Measurements from ENCODE around the gene FAM234A. TPM values are rescaled to one million over a fixed set of nuclear protein-coding genes. Genes with fewer than 3 reads are reported as not detected.

The FAM234A gene
- total RNA-seq, 1 experiment from 2014 or later: 121 TPM

GRCh38 chr16:259814-260253 is 25.2 kb downstream of the FAM234A start:
- intact Hi-C loops (cut with micrococcal nuclease; ENCODE audit: unreplicated experiment): no loop called here

DNA sequence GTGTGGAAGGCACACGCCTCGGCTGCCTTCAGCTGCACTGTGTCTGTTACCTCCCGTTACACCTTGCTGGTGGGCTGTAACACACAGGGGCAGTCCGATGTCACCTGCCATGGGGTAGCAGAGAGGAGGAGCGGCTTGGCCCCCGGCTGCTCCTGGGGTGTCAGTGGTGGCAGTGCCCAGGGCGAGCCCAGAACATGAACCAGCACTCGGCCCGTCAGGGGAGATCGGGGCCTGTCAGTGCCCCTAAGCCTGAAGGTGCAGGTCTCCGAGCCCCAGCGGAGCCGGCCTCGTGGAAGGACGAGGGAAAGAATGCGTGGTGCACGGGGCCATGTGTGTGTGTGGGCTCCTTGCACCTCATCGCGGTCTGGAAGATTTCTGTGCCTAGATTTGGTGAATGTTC is 25.7 kb downstream of the FAM234A start:
- BruUV-seq (replicated peaks): no TSS peak
- no peaks in the 10 kb centered on the region for H3K36me3 ChIP-seq (ENCODE audit: control insufficient read depth, insufficient read depth, low read length)

More at GRCh38 chr16:259814-260253, 25.2 kb downstream of the FAM234A start:
- POLR2A ChIA-PET: interaction anchor here (0.7 kb wide), 1 partner anchor 41 kb away, joined by 3 read pairs; no protein-coding TSS in a partner anchor
- Histone ChIP-seq H3K27ac (ENCODE audit: low read length) (no peak overlapping the region), H3K4me3 (ENCODE audit: low read depth in 2 of 2, low read length in 2 of 2) (no peak overlapping the region), H3K9me3 (ENCODE audit: control insufficient read depth, insufficient read depth, low read depth, low read length) (no peaks in the 10 kb centered on the region), H3K4me1 (ENCODE audit: control insufficient read depth, insufficient read depth, low read length) (no peaks in the 10 kb centered on the region), H3K27me3 (ENCODE audit: control insufficient read depth, insufficient read depth, low read length) (no peaks in the 10 kb centered on the region), H3K36me3 (ENCODE audit: control insufficient read depth, insufficient read depth, low read length) (no peaks in the 10 kb centered on the region)
- TF ChIP-seq SIN3A (IDR thresholded peaks at IDR 0.05; ENCODE audit: borderline replicate concordance, insufficient read depth, low read depth, low read length) (no peak), POLR2AphosphoS5 (IDR thresholded peaks at IDR 0.05; ENCODE audit: low read depth, low read length) (no peak), REST (IDR thresholded peaks at IDR 0.05; ENCODE audit: insufficient read depth in 1 of 2, low read depth in 2 of 2, low read length in 1 of 2) (no peak), TCF7L2 (IDR thresholded peaks at IDR 0.05; ENCODE audit: low read depth, low read length) (no peak)
- TF ChIP-seq, protein P1, sequence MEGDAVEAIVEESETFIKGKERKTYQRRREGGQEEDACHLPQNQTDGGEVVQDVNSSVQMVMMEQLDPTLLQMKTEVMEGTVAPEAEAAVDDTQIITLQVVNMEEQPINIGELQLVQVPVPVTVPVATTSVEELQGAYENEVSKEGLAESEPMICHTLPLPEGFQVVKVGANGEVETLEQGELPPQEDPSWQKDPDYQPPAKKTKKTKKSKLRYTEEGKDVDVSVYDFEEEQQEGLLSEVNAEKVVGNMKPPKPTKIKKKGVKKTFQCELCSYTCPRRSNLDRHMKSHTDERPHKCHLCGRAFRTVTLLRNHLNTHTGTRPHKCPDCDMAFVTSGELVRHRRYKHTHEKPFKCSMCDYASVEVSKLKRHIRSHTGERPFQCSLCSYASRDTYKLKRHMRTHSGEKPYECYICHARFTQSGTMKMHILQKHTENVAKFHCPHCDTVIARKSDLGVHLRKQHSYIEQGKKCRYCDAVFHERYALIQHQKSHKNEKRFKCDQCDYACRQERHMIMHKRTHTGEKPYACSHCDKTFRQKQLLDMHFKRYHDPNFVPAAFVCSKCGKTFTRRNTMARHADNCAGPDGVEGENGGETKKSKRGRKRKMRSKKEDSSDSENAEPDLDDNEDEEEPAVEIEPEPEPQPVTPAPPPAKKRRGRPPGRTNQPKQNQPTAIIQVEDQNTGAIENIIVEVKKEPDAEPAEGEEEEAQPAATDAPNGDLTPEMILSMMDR (IDR thresholded peaks at IDR 0.05): no peak
- ATAC-seq: no peak
- DNase-seq (ENCODE audit: low read depth, low spot score): no peak
- in situ Hi-C loops (cut with HindIII; ENCODE audit: low pct_unique_long_range_greater_than_20kb, low sequenced_read_pairs): no loop called here
- no TSS peak for BruUV-seq (replicated peaks)
- CTCF ChIA-PET: no interaction called here

DNA sequence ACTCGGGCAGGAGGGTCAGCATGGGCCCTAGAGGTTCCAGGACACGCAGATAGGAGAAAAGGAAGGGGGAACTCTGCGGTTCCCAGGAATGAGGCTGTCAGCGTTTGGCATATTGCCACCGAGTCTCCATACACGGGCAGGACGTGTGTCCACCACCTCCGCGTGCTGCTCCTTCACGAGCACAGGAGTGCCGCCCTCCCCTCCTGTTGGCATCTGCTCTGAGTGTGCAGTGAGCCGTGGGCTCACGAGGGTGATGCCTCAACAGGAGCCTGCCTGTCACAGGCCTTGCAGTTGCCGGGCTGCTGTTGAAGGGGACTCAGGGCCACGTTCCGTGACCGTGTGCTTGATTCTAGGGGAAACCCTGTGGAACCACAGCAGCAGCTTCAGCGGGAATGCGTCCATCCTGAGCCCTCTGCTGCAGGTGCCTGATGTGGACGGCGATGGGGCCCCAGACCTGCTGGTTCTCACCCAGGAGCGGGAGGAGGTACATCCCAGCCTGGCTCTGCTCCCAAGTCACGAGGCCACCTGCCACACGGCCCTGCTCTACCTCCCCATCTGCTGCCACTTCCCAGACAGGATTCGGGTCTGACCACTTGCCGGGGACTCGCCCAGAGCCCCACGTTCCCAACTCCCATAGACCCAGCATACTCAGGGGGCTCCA is 26.5 kb downstream of the FAM234A start:
- Histone ChIP-seq H3K36me3 (ENCODE audit: control insufficient read depth, insufficient read depth, low read length) (no peaks in the 10 kb centered on the region), H3K9me3 (ENCODE audit: control insufficient read depth, insufficient read depth, low read depth, low read length) (no peaks in the 10 kb centered on the region), H3K27ac (ENCODE audit: low read length) (no peak overlapping the region), H3K4me1 (ENCODE audit: control insufficient read depth, insufficient read depth, low read length) (no peaks in the 10 kb centered on the region; the same call in 1 of the 2 replicates), H3K27me3 (ENCODE audit: control insufficient read depth, insufficient read depth, low read length) (no peaks in the 10 kb centered on the region), H3K4me3 (ENCODE audit: low read depth in 2 of 2, low read length in 2 of 2) (no peak overlapping the region)
- no peak for ATAC-seq
- BruUV-seq (replicated peaks): no TSS peak
- no peak for DNase-seq (ENCODE audit: low read depth, low spot score)
- in situ Hi-C loops (cut with HindIII; ENCODE audit: low pct_unique_long_range_greater_than_20kb, low sequenced_read_pairs) (no loop called here), intact Hi-C loops (cut with micrococcal nuclease; ENCODE audit: unreplicated experiment) (no loop called here)
- TF ChIP-seq, protein P1 (IDR thresholded peaks at IDR 0.05): no peak
- no peak for TF ChIP-seq REST (IDR thresholded peaks at IDR 0.05; ENCODE audit: insufficient read depth in 1 of 2, low read depth in 2 of 2, low read length in 1 of 2)
- TF ChIP-seq TCF7L2 (IDR thresholded peaks at IDR 0.05; ENCODE audit: low read depth, low read length): no peak
- TF ChIP-seq SIN3A (IDR thresholded peaks at IDR 0.05; ENCODE audit: borderline replicate concordance, insufficient read depth, low read depth, low read length): no peak
- TF ChIP-seq POLR2AphosphoS5 (IDR thresholded peaks at IDR 0.05; ENCODE audit: low read depth, low read length): no peak
- ChIA-PET POLR2A (no interaction called here), CTCF (no interaction called here)

More for the DNA sequence above, 25.7 kb downstream of the FAM234A start:
- ChIA-PET POLR2A (no interaction called here), CTCF (no interaction called here)
- Histone ChIP-seq H3K4me3 (ENCODE audit: low read depth in 2 of 2, low read length in 2 of 2) (no peak overlapping the region), H3K27ac (ENCODE audit: low read length) (no peak overlapping the region), H3K4me1 (ENCODE audit: control insufficient read depth, insufficient read depth, low read length) (no peaks in the 10 kb centered on the region), H3K27me3 (ENCODE audit: control insufficient read depth, insufficient read depth, low read length) (no peaks in the 10 kb centered on the region), H3K9me3 (ENCODE audit: control insufficient read depth, insufficient read depth, low read depth, low read length) (no peaks in the 10 kb centered on the region)
- in situ Hi-C loops (cut with HindIII; ENCODE audit: low pct_unique_long_range_greater_than_20kb, low sequenced_read_pairs) (no loop called here), intact Hi-C loops (cut with micrococcal nuclease; ENCODE audit: unreplicated experiment) (no loop called here)
- TF ChIP-seq TCF7L2 (IDR thresholded peaks at IDR 0.05; ENCODE audit: low read depth, low read length) (no peak), POLR2AphosphoS5 (IDR thresholded peaks at IDR 0.05; ENCODE audit: low read depth, low read length) (no peak)
- no peak for ATAC-seq
- DNase-seq (ENCODE audit: low read depth, low spot score): no peak
